Mucosa of rectum (tissue), 2 donors: Measurements from ENCODE around the gene ABCC11.
"Not testable (repeated sequence)": the region's sequence is repeated elsewhere in the genome, so short reads cannot be mapped to it uniquely, and the experiment has no call there.

Experiments
- H3K27ac ChIP-seq, 2 donors: one replicate each; pipeline ENCODE4 v1.7.0; 2013; ENCODE audit warnings: inconsistent platforms in 2 of 2, low read depth in 2 of 2, low read length in 2 of 2
- H3K27me3 ChIP-seq, 2 donors: one replicate each; pipeline ENCODE4 v1.7.0; 2013; ENCODE audit warnings: low read length in 2 of 2; ENCODE audit not compliant: control insufficient read depth in 2 of 2, insufficient read depth in 2 of 2
- H3K36me3 ChIP-seq, 2 donors: one replicate each; pipeline ENCODE4 v1.7.0; 2013; ENCODE audit warnings: low read length in 2 of 2; ENCODE audit not compliant: control insufficient read depth in 2 of 2, insufficient read depth in 2 of 2
- H3K4me1 ChIP-seq, 2 donors: one replicate each; pipeline ENCODE4 v1.7.0; 2013; ENCODE audit warnings: low read length in 2 of 2, mild to moderate bottlenecking in 1 of 2; ENCODE audit not compliant: control insufficient read depth in 2 of 2, insufficient read depth in 2 of 2
- H3K4me3 ChIP-seq, 2 donors: one replicate each; pipeline ENCODE4 v1.7.0; 2013; ENCODE audit warnings: low read length in 2 of 2
- H3K9ac ChIP-seq, 2 donors: one replicate each; pipeline ENCODE4 v1.7.0; 2013; ENCODE audit warnings: low read length in 2 of 2, low read depth in 1 of 2, mild to moderate bottlenecking in 1 of 2
- H3K9me3 ChIP-seq, 2 donors: one replicate each; pipeline ENCODE4 v1.7.0; 2013; ENCODE audit warnings: low read length in 2 of 2; ENCODE audit not compliant: control insufficient read depth in 2 of 2
- donor health status: healthy.
- donor health status: Normal muscosa, but diverticular disease.

The ABCC11 gene

DNA sequence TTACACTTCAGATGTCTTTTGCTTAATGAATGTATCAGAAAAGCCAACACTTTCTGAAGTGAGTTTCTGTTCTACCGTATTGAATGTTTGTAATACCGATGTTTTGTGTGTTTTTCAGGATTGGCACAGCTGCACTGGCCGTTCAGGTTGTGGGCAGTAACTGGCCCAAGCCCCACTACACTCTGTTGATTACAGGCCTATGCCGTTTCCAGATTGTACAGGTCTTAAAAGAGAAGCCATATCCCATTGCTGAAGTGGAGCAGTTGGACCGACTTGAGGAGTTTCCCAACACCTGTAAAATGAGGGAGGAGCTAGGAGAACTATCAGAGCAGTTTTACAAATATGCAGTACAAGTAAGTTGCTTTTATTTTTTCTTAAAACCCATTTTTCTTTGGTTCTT is 4.7 kb upstream of the ABCC11 start:
- no peak overlapping the region for H3K27ac ChIP-seq
- H3K4me1 ChIP-seq = peaks cover 2 to 9% of the 10 kb centered on the region in 2 donors
- peaks cover 7 to 15% of the 10 kb centered on the region in 2 donors for H3K36me3 ChIP-seq
- H3K9ac ChIP-seq = no peak overlapping the region
- no peaks in the 10 kb centered on the region for H3K27me3 ChIP-seq
- no peaks in the 10 kb centered on the region for H3K9me3 ChIP-seq
- no peak overlapping the region for H3K4me3 ChIP-seq

DNA sequence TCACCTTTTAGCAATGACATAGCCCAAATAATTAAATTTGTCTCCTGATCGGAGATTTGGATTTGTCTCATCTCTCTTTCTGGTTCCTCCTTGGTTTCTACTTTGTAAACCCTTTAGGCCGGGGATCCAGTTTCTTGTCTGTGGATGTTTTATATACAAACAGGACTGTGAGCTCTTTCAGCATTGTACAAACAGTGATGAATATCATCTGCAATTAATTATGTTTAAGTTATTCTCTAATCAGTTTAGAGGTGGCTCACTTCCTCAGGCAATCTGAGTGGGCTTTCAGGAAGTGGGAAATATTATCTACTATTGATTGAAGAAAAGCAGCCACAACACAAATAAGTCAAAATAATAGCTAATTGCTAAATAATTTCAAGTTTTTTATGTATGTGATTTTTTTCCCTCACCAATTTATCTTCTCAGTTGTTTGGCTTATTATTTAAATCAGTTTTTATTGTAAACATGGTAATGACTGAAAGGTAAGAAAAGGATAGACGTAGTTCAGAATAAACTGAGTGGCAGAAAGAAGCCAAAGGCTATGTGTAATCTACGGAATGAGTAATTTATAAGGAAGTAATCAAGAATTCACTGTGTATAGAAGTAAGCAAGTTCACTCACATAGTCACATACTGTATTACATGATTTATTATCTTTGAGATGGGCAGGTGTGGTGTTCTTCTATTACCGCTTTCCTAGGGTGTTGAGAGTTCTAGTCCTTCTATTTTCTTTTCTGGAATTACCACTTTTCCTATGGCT is 3.4 kb upstream of the ABCC11 start:
- Histone ChIP-seq H3K4me3 (no peak overlapping the region), H3K27me3 (no peaks in the 10 kb centered on the region), H3K9me3 (no peaks in the 10 kb centered on the region), H3K4me1 (peaks cover 2 to 14% of the 10 kb centered on the region in 2 donors), H3K9ac (no peak overlapping the region), H3K27ac (no peak overlapping the region), H3K36me3 (peaks cover 7 to 15% of the 10 kb centered on the region in 2 donors)

DNA sequence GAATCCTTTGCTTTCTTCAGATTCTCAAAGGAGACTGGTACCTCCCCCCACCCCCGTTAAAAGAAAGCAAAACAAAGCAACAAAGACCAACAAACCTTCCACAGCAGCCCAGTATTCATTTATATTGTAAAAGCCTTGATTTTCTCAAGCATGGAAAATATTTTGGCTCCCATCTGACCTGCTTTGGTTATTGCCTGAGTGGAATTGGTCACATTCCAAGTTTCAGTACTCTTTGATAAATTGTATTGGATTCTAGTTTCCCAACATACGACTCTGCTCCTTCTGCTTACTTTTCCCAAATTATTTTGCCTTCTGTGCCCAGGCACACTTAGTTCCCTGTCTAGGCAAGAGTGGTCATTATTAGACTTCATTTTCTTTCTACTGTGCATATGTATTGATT is 1.3 kb downstream of the ABCC11 start:
- H3K4me1 ChIP-seq = peaks cover 10 to 20% of the 10 kb centered on the region in 2 donors
- H3K36me3 ChIP-seq = no peaks in the 10 kb centered on the region
- no peak overlapping the region for H3K9ac ChIP-seq
- no peak overlapping the region for H3K4me3 ChIP-seq
- no peaks in the 10 kb centered on the region for H3K27me3 ChIP-seq
- no peak overlapping the region for H3K27ac ChIP-seq
- H3K9me3 ChIP-seq = no peaks in the 10 kb centered on the region

DNA sequence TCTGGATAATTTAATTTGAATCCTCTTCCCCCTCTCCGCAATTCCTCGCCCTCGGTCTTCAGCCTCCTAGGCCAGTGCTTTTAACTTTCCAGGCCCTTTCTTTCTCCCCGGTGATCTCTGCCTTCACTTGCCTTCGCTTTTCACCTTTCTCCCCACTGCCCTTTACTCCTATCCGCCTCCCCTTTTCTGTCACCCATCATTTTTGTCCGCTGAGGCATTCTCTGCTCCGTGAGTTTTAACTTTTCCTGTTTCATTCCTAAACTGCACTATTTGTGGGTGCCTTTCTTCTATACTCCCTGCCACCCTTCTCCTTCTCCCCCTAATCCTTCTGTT is 2.5 kb downstream of the ABCC11 start:
- Histone ChIP-seq H3K9ac (peak overlapping the region; percentile 91 to 95), H3K27ac (peak overlapping the region; percentile 85 to 93), H3K36me3 (no peaks in the 10 kb centered on the region), H3K27me3 (no peaks in the 10 kb centered on the region), H3K4me1 (peaks cover 10 to 15% of the 10 kb centered on the region in 2 donors), H3K9me3 (no peaks in the 10 kb centered on the region), H3K4me3 (peak overlapping the region; percentile 97 to 98)

DNA sequence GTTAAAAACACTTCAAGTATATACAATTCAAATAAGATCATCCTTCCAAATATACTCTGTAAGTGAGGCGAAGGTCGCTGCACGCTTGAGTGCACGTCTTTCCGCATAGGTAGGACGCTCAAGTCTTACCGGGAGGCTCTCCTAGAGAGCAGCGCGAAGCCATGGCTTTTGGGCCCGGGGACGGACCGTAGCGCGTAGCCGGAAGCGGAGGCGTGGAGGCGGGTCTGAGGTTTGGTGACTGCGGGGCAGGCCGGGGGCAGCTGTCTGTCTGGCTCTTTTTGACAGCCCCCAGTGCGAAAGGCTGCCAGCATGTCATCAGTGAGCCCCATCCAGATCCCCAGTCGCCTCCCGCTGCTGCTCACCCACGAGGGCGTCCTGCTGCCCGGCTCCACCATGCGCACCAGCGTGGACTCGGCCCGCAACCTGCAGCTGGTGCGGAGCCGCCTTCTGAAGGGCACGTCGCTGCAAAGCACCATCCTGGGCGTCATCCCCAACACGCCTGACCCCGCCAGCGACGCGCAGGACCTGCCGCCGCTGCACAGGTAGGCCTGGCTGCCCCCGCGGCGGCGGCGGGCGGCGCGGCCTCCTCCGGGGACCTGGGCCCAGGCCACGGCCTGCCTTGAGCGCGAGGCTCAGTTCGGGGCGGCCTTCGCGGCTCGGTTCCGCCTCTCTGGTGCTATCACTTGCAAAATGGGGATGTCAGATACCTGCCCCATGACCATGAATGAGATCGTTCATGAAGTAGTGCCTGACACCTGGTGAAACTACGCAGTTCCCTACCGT is 3.1 kb downstream of the ABCC11 start, which contains the start of gene LONP2:
LONP2 (plus strand) TSS at position 221 of the 783 bp plus-strand sequence; CDS start at position 310, 89 bp downstream.
- no peaks in the 10 kb centered on the region for H3K27me3 ChIP-seq

DNA sequence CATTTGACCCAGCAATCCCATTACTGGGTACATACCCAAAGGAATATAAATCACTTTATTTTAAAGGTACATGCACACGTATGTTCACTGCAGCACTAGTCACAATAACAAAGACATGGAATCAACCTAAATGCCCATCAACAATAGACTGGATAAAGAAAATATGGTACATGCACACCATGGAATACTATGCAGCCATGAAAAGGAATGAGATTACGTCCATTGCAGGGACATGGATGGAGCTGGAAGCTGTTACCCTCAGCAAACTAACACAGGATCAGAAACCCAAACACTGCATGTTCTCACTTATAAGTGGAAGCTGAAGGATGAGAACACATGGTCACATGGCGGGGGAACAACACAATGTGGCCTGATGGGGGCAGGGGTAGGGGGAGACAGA is 7.2 kb downstream of the ABCC11 start:
- not testable (repeated sequence) for H3K36me3 ChIP-seq, H3K9me3 ChIP-seq, H3K27ac ChIP-seq, H3K27me3 ChIP-seq, H3K4me1 ChIP-seq, H3K9ac ChIP-seq, H3K4me3 ChIP-seq

More for the DNA sequence above, 3.1 kb downstream of the ABCC11 start, which contains the start of gene LONP2:
- Histone ChIP-seq H3K27ac (peak within 1 kb of the TSS; percentile 85 to 93), H3K4me3 (peak within 1 kb of the TSS; percentile 97 to 98), H3K4me1 (peaks cover 10 to 15% of the 10 kb centered on the region in 2 donors), H3K9me3 (no peaks in the 10 kb centered on the region), H3K9ac (peak within 1 kb of the TSS; percentile 91 to 95), H3K36me3 (no peaks in the 10 kb centered on the region)

DNA sequence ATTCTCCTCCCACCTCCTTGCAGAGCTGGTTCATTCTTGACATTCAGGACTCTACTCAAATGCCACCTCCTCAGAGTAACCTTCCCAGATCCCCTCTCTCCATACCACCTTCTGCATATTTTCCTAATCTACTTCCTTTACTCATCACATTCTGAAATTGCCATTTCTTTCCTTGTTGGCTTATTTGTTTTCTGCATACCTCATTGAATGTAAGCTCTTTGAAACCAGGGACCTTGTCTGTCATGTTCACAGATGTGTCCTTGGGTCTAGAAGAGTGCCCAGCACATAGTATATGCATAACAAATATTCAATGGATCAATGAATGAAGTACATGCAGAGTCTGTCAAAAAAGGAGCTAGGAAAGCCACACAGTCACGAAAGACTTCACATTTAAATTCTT is 11.1 kb downstream of the ABCC11 start:
- Histone ChIP-seq H3K27ac (no peak overlapping the region), H3K4me3 (no peak overlapping the region), H3K9me3 (no peaks in the 10 kb centered on the region), H3K36me3 (no peaks in the 10 kb centered on the region), H3K4me1 (peaks cover 0 to 4% of the 10 kb centered on the region in 2 donors), H3K27me3 (no peaks in the 10 kb centered on the region), H3K9ac (no peak overlapping the region)

DNA sequence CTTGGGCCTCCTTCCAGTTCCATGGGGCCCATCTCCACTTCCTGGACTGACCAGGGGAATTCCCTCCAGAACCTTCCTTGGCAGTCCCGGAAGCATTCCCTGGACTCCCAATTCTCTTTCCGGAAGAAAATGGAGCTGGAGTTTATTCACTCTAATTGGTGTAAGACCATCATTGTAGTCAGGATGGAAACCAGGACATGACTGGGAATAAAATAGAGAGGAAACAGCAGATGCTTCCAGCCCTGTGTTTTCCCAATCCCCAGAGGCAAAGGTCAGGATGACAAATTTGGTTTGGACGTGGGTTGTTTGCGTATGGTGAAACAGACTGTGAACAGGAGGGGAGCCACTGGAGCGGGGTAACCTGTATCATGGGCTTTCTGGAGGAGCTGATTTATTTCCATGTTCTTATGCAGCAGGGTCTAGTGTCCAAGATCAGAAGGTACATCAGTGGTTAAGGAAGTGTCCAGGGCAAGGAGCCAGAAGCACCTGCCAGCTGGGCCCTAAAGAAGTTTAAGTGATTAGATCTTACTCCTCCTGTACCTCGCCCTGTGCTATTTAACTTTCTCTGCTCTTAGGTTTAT is 11.7 kb downstream of the ABCC11 start:
- Histone ChIP-seq H3K9me3 (no peaks in the 10 kb centered on the region), H3K27ac (no peak overlapping the region), H3K4me3 (no peak overlapping the region), H3K9ac (no peak overlapping the region), H3K4me1 (peaks cover 0 to 4% of the 10 kb centered on the region in 2 donors), H3K27me3 (no peaks in the 10 kb centered on the region), H3K36me3 (no peaks in the 10 kb centered on the region)

DNA sequence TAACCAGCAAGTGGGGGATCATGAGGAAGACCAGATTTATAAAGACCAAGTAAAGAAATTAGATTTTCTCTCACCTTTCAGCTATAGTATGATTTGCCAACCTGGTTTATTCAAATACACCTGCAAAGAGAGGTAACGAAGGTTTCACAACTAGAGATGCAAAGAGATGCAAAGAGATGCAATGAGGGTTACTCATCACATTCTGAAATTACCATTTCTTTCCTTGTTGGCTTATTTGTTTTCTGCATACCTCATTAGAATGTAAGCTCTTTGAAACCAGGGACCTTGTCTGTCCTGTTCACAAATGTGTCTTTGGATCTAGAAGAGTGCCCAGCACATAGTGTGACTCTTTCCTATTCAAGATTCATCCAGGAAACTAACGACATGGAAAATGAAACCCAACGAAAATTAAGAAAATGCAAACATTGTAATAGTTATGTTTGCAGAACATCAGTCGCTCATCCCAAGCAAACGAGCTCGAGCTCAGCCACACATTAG is 12.2 kb downstream of the ABCC11 start:
- Histone ChIP-seq H3K9ac (no peak overlapping the region), H3K4me1 (peaks cover 0 to 4% of the 10 kb centered on the region in 2 donors), H3K27ac (no peak overlapping the region), H3K36me3 (no peaks in the 10 kb centered on the region), H3K27me3 (no peaks in the 10 kb centered on the region), H3K9me3 (no peaks in the 10 kb centered on the region), H3K4me3 (no peak overlapping the region)

DNA sequence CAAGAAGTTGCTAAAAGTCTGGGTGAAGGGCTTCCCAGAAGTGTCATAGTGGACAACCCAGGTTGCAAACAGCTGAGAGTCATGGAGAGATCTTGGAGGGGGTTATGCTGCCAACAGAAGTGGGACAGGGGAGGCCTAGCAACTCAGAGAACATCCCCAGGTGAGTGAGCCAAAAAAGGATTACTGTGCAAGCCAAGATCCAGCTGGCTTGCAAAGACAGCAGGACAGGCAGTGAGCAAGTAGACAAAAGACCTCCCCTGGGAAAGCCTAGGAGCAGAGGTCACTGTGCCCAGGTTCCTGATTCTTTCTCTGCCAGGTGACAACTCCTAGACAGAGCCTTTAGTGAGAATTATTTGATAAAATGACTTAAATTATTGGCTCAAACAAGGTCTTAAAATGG is 12.7 kb downstream of the ABCC11 start:
- H3K9me3 ChIP-seq = no peaks in the 10 kb centered on the region
- no peaks in the 10 kb centered on the region for H3K36me3 ChIP-seq
- no peaks in the 10 kb centered on the region for H3K27me3 ChIP-seq
- no peak overlapping the region for H3K9ac ChIP-seq
- peaks cover 0 to 4% of the 10 kb centered on the region in 2 donors for H3K4me1 ChIP-seq
- H3K4me3 ChIP-seq = no peak overlapping the region
- no peak overlapping the region for H3K27ac ChIP-seq
